NCI-H1436 treated with DMSO at 0.1 percent for 48 hours (cell line): ENCODE data around the gene ZMIZ1.

Experiments used
- DNase-seq: peaks from one replicate; lab custom pipeline; 2025; lab: John Stamatoyannopoulos, UW

ZMIZ1 gene

GRCh38 chr10:79066411-79067240 is 2.1 kb upstream of the ZMIZ1 start:
- no peak for DNase-seq

- no peak for DNase-seq
Measured at GRCh38 chr10:79067241-79068202, 1.2 kb upstream of the ZMIZ1 start.

GRCh38 chr10:79068203-79068561 is 584 bp upstream of the ZMIZ1 start:
- DNase-seq, result no peak

DNA sequence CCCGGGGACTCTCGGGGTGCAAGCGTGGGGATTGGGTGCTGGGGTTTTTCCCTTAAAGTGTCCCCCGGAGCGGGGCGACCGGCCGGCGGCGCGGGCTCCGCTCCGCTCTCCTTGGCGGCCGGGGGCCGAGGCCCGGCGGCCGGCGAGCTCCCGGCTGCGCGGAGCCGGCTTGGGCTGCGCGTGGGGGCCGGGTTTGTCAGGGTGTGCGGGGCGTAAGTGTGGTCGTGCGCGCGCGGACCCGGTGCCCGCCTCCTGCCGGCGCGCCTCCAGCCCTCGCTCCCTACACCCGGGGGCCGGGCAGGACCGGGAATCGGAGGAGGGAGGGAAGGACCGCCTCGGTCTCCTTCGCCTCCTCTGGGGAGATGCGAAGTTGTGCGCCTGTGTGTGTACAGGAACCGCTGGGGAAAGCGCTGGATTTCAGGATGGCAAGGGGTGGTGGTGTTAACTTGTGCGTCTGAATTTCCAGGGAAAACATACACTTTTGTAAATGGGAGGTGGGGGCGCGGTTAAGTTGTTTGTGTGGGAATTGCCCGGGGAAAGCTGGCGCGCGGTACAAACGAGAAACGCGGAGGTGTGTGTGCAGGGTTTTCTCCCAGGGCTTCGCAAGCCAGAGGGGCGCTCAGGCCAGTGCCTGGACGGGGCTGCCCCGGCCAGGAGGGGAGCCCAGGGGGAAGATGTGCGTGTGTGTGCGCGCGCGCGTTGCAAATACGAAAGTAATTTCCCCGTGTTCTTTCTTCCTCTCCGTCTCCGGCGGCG is 737 bp downstream of the ZMIZ1 start:
- no peak for DNase-seq

- DNase-seq, result no peak
Measured at GRCh38 chr10:79070081-79070605, 1.4 kb downstream of the ZMIZ1 start.

GRCh38 chr10:79070606-79071395 is 2.0 kb downstream of the ZMIZ1 start:
- DNase-seq, result no peak

GRCh38 chr10:79071396-79071923 is 2.7 kb downstream of the ZMIZ1 start:
- DNase-seq, result no peak

GRCh38 chr10:79072041-79072441 is 3.3 kb downstream of the ZMIZ1 start:
- no peak for DNase-seq

GRCh38 chr10:79072994-79073645 is 4.4 kb downstream of the ZMIZ1 start:
- DNase-seq, result no peak

GRCh38 chr10:79073784-79074432 is 5.1 kb downstream of the ZMIZ1 start:
- no peak for DNase-seq

GRCh38 chr10:79074732-79075131 is 6.0 kb downstream of the ZMIZ1 start:
- DNase-seq, result no peak

DNA sequence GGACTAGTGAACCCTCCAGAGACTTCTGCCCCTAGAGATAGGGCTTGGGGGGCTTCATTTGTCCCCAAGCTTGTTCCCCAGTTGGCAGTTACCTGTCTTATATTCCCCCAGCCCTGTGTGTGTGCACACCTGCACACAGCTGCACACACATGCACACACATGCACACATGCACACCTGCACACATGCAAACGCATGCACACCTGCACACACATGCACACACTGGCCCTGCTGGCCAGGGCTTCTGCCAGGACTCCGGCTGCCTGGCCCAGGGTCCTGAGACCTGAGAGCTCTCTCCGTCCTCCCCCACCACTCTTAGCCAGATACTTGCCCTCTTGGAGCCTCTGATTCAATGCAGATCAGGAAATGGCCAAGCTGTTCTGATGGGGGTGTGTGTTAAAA is 6.7 kb downstream of the ZMIZ1 start:
- DNase-seq, result no peak

- DNase-seq, result no peak
Measured at GRCh38 chr10:79077488-79078173, 8.9 kb downstream of the ZMIZ1 start.

DNA sequence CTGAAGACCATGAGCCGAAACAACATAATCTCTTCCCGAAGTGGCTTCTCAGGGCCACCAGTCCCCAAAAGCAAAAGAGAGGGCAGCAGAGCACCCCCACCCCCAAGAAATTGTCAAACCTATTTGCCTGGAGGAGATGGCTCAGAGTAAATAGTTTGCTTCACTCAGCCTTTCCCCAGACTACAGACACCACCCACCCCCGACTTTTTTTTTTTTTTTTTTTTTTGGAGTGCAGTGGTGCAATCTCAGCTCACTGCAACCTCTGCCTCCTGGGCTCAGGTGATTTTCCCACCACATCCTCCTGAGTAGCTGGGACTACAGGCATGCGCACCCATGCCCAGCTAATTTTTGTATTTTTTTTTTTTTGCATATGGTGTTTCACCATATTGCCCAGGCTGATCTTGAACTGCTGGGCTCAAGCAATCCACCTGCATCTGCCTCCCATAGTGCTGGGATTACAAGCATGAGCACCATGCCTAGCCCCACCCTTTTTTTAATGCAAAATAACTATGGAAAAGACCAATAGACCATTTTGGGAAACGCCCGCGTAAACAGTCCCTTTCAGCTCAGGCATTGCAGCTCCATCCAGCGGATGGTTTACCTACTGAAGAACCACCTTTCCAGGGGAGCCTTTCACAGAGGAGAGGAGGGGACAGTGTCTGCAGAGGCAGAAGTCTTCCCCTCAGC is 9.7 kb downstream of the ZMIZ1 start:
- no peak for DNase-seq

DNA sequence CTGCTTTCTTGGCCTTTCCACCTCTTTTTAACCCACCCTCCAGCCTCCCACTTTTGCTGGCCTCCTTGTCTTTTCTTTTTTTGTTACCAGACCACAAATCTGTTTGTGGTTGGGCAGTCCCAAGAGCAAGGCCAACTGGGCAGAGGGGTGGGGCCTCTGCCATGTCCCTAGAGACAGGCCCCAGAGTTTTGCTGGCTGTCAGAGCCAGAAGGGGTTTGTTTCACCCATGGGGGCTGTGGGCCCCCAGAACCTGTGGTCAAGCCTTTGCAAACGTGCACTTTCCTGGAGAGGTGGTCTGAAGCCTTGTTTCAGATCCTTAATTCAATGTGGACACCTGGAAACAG is 10.3 kb downstream of the ZMIZ1 start:
- DNase-seq, result no peak

- no peak for DNase-seq
Measured at GRCh38 chr10:79079490-79080355, 11.0 kb downstream of the ZMIZ1 start.

DNA sequence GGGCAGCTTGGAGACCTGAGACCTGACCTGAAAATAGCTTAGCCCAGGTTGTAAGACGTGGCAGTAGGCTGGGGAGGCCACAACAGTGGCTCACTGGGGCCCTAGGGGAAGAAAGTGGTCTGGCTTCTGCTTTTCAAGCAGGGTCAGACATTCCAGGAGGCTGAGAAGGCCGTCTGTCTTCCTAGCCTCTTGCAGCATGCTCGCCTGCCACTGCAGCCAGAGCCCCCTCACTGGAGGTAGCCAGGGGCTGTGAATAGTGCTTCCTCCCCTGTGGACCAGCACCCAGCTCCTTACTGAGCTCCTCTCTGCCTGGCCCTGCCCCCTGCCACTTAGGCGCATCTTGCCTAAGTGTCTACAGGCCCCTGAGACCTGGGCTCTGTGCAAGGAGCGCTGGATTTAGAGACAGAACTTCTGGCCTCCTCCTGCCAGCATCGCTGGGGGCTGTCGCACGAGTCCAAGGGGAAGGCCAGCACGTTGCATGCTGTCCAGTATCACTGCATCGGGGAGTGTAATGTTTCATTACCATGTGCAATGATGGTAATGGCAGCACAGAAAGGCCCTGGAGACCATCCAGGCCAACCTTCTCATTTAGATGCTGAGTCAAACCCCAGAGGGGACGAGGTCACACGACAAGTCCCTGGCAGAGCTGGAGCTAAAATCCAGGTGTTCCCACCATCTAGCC is 12.7 kb downstream of the ZMIZ1 start:
- DNase-seq, result no peak
